Measurements from ENCODE around the gene TRIOBP.

Gene TRIOBP

DNA sequence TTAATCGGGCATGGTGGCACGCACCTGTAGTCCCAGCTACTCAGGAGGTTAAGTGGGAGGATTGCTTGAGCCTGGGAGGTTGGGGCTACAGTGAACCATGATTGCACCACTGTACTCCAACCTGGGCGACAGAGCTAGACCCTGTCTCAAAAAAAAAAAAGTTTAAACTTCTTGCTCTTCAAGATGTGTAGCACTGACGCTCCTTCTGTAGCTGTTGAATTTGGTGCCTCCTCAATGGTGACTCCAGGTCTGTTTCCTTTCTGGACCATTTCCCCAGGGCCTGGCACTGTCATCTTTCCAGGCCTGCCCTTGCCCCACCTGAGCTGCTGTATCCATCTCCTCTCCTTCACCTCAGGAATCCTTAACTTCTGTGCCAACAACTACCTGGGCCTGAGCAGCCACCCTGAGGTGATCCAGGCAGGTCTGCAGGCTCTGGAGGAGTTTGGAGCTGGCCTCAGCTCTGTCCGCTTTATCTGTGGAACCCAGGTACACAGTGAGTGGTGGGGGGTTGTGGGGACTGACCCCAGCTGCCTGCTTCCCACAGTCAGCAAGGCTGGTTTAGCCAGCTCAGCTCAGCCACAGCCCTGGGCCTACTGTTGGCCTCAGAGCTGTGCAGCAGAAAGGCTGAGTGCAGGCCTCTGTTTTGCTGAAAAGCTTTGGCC lies 113.0 kb downstream of the TRIOBP start:
- Histone ChIP-seq H3K36me3 (ENCODE audit: insufficient read depth, low read length) (no peaks in the 10 kb centered on the region), H3K9ac (ENCODE audit: insufficient read length) (no peak overlapping the region), H3K4me3 (no peak overlapping the region), H3K27ac (no peak overlapping the region), H3K9me3 (ENCODE audit: low read depth, low read length) (no peaks in the 10 kb centered on the region)
- no peak for DNase-seq (ENCODE audit: low read depth, low spot score)
- TF ChIP-seq EZH2 (IDR thresholded peaks at IDR 0.05) (no peak), POLR2AphosphoS5 (IDR thresholded peaks at IDR 0.05; ENCODE audit: borderline replicate concordance, low read depth, low read length) (no peak), FOXP2 (optimal IDR thresholded peaks at IDR 0.05; ENCODE audit: control extremely low read depth, extremely low read length, insufficient read depth) (no peak)

DNA sequence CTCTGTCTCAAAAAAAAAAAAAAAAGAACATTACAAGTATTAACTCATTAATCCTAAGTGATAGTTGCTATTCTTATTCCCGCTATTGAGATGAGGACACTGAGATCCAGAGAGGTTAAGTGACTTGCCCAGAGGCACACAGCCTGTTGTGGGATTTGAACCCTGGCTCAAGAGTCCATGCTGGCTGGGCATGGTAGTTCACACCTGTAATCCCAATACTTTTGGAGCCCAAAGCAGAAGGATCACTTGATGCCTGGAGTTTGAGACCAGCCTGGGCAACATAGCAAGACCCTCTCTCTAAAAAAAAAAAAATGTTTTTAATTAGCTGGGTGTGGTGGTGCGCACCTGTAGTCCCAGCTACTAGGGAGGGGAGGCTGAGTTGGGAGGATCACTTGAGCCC lies 115.0 kb downstream of the TRIOBP start:
- Histone ChIP-seq H3K27ac (no peak overlapping the region), H3K4me3 (no peak overlapping the region), H3K9me3 (ENCODE audit: low read depth, low read length) (no peaks in the 10 kb centered on the region), H3K9ac (ENCODE audit: insufficient read length) (no peak overlapping the region), H3K36me3 (ENCODE audit: insufficient read depth, low read length) (no peaks in the 10 kb centered on the region)
- no peak for DNase-seq (ENCODE audit: low read depth, low spot score)
- TF ChIP-seq EZH2 (IDR thresholded peaks at IDR 0.05) (no peak), POLR2AphosphoS5 (IDR thresholded peaks at IDR 0.05; ENCODE audit: borderline replicate concordance, low read depth, low read length) (no peak), FOXP2 (optimal IDR thresholded peaks at IDR 0.05; ENCODE audit: control extremely low read depth, extremely low read length, insufficient read depth) (no peak)

DNA sequence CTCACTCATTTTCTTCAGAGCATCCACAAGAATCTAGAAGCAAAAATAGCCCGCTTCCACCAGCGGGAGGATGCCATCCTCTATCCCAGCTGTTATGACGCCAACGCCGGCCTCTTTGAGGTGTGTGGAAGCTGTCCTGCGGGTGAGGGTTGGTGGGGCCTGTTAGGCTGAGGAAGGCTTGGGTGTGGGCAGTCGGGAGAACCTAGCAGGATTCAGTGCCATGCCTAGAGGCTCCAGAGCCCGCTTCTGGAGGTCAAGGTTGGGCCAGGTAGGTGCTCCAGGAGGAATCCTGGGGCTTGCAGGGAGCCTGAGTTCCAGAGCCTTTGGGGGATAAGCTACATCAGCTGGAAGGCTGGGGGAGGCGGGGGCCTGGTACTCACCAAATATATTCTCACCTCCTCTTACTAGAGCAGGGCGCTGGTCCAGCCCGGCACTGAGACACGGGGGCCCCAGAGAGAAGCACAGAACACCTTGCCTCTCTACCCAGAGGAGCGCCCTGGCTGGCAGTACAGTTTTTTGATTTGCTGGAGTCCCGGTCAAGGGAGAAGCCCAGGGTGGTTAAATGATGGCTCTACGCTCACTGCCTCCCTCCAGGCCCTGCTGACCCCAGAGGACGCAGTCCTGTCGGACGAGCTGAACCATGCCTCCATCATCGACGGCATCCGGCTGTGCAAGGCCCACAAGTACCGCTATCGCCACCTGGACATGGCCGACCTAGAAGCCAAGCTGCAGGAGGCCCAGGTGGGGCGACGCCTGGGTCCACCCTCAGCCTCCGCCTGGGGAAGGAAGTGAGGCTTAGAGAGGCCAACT lies 116.2 kb downstream of the TRIOBP start:
- H3K36me3 ChIP-seq (ENCODE audit: insufficient read depth, low read length): no peaks in the 10 kb centered on the region
- TF ChIP-seq POLR2AphosphoS5 (IDR thresholded peaks at IDR 0.05; ENCODE audit: borderline replicate concordance, low read depth, low read length): no peak
- TF ChIP-seq EZH2 (IDR thresholded peaks at IDR 0.05): no peak
- no peak for TF ChIP-seq FOXP2 (optimal IDR thresholded peaks at IDR 0.05; ENCODE audit: control extremely low read depth, extremely low read length, insufficient read depth)
- no peak overlapping the region for H3K27ac ChIP-seq
- no peaks in the 10 kb centered on the region for H3K9me3 ChIP-seq (ENCODE audit: low read depth, low read length)
- H3K4me3 ChIP-seq: no peak overlapping the region
- DNase-seq (ENCODE audit: low read depth, low spot score): no peak
- no peak overlapping the region for H3K9ac ChIP-seq (ENCODE audit: insufficient read length)

DNA sequence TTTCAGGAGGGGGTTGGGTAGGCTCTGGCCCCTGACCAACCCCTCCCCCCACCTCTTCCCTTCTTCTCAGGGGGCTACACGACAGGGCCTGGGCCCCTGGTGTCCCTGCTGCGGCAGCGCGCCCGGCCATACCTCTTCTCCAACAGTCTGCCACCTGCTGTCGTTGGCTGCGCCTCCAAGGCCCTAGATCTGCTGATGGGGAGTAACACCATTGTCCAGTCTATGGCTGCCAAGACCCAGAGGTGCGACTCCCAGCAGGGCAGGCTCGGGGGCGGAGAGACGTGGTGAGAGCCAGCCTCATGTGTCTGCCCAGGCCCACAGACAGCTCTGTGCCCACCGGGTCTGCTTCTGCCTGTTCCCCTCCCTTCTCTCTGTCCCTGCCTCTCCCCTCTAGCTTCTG lies 118.7 kb downstream of the TRIOBP start:
- no peaks in the 10 kb centered on the region for H3K9me3 ChIP-seq (ENCODE audit: low read depth, low read length)
- TF ChIP-seq POLR2AphosphoS5 (IDR thresholded peaks at IDR 0.05; ENCODE audit: borderline replicate concordance, low read depth, low read length): no peak
- H3K9ac ChIP-seq (ENCODE audit: insufficient read length): no peak overlapping the region
- no peaks in the 10 kb centered on the region for H3K36me3 ChIP-seq (ENCODE audit: insufficient read depth, low read length)
- no peak overlapping the region for H3K27ac ChIP-seq
- DNase-seq (ENCODE audit: low read depth, low spot score): no peak
- H3K4me3 ChIP-seq: no peak overlapping the region

DNA sequence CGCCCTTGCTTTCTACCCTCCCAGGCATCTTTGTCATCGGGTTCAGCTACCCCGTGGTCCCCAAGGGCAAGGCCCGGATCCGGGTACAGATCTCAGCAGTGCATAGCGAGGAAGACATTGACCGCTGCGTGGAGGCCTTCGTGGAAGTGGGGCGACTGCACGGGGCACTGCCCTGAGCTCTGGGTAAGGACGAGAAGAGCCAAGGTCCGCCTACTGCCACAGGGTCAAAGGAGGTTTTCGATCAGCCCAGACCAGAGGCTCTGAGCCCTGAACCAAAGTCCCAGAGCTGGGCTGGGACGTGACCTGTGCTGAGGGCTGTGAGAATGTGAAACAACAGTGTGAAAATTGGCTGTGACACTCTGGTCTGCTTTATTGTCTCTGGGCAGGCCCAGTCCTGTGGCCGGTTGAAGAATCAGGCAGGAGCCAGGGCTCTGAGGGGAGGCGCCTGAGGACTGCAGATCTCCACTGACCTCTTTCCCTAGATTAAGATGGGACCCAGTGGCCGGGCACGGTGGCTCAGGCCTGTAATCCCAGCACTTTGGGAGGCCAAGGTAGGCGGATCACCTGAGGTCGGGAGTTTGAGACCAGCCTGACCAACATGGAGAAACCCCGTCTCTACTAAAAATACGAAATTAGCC lies 119.8 kb downstream of the TRIOBP start:
- H3K4me3 ChIP-seq: no peak overlapping the region
- TF ChIP-seq FOXP2 (optimal IDR thresholded peaks at IDR 0.05; ENCODE audit: control extremely low read depth, extremely low read length, insufficient read depth): no peak
- no peak for TF ChIP-seq EZH2 (IDR thresholded peaks at IDR 0.05)
- TF ChIP-seq POLR2AphosphoS5 (IDR thresholded peaks at IDR 0.05; ENCODE audit: borderline replicate concordance, low read depth, low read length): no peak
- no peak overlapping the region for H3K27ac ChIP-seq
- DNase-seq (ENCODE audit: low read depth, low spot score): no peak
- H3K9me3 ChIP-seq (ENCODE audit: low read depth, low read length): no peaks in the 10 kb centered on the region
- H3K9ac ChIP-seq (ENCODE audit: insufficient read length): no peak overlapping the region
- no peaks in the 10 kb centered on the region for H3K36me3 ChIP-seq (ENCODE audit: insufficient read depth, low read length)

DNA sequence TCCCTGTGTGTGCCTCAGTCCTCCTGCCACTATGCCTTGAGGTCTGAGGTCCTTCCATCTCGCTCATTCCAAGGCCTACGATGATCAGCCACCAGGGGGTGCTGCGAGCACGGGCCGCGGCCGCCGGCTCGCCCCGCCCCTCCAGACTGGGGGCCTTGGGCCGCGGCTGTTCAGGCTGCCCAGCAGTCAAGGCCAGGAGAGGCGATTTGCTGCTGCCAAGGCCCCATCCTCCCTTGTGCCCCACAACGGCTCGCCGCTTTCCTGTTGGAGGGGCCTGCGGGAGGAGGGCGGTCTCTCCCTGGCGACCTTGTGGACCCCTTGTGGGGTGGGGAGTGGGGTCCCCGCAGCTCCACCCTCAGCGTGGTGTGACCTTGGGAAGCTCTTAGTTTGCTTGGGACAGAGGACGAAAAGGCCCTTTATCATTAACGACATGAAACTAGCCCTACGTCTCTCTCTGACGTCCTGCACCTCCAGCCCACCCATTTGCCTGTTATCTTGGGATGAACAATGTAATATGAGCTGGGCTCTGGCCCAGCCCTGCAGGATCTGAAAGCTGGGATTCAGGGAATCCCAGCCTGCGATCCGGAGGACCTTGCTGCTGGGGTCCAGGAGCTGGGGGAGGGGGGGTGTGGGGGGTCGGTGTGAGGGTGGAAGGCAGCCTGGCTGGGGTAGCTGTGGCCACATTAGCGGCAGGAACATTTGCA lies 121.0 kb downstream of the TRIOBP start:
- Histone ChIP-seq H3K36me3 (ENCODE audit: insufficient read depth, low read length) (no peaks in the 10 kb centered on the region), H3K27ac (no peak overlapping the region), H3K4me3 (peak overlapping the region; percentile 62), H3K9ac (ENCODE audit: insufficient read length) (peak overlapping the region; percentile 61), H3K9me3 (ENCODE audit: low read depth, low read length) (no peaks in the 10 kb centered on the region)
- no peak for DNase-seq (ENCODE audit: low read depth, low spot score)
- no peak for TF ChIP-seq EZH2 (IDR thresholded peaks at IDR 0.05)
- no peak for TF ChIP-seq FOXP2 (optimal IDR thresholded peaks at IDR 0.05; ENCODE audit: control extremely low read depth, extremely low read length, insufficient read depth)
- no peak for TF ChIP-seq POLR2AphosphoS5 (IDR thresholded peaks at IDR 0.05; ENCODE audit: borderline replicate concordance, low read depth, low read length)

DNA sequence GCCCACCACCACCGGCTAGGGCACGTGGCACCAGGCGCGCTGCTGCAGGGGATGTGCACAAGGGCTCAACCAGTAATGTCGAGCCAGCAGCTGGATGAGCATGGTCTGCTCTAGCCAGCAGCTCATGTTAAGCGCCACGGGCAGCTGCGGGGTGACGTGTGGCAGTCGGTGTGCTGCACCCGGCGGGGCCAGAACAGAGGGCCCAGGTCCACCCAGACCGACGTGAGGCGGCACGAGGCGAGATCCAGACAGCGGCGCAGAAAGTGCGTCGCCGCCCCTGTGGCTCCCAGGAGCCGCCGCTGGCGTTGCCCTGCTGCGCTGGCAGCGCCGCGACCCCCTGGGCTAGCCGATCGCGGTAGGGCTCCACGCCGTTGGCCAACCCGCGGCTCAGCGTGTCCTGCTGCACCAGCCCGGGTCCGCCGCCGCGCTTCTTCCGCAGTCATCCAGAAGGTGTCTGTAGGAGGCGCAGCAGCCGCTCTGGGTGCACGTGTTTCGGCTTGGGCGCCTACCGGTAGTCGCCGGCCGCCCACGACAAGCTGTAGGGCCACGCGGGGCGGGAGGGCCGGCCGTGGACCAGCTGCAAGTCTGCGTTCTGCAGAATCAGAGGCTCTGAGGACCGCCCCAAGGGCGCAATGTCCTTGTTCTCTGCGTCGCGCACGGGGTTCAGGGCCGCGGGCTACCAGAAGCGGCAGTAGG lies 121.7 kb downstream of the TRIOBP start:
- DNase-seq (ENCODE audit: low read depth, low spot score): no peak
- TF ChIP-seq FOXP2 (optimal IDR thresholded peaks at IDR 0.05; ENCODE audit: control extremely low read depth, extremely low read length, insufficient read depth) (no peak), EZH2 (IDR thresholded peaks at IDR 0.05) (no peak), POLR2AphosphoS5 (IDR thresholded peaks at IDR 0.05; ENCODE audit: borderline replicate concordance, low read depth, low read length) (no peak)
- H3K9me3 ChIP-seq (ENCODE audit: low read depth, low read length): no peaks in the 10 kb centered on the region
- H3K4me3 ChIP-seq: no peak overlapping the region
- no peak overlapping the region for H3K27ac ChIP-seq
- H3K36me3 ChIP-seq (ENCODE audit: insufficient read depth, low read length): no peaks in the 10 kb centered on the region
- no peak overlapping the region for H3K9ac ChIP-seq (ENCODE audit: insufficient read length)

DNA sequence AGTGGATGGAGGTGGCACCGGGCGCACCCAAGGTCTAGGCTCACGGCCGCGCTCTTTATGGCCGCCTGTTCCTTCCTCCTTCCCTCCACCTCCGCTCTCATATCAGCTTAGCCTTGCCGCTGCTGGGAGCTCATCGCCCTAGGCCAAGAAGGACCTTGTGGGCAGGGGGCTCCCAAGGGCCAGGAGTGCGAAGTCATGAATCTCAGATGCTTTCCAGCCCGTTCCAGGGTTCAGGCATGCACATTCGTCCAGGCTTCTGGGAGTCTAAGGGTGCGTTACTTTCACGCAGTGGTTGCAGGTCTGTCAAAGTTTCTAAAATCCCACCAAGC lies 122.2 kb downstream of the TRIOBP start:
- H3K4me3 ChIP-seq: no peak overlapping the region
- TF ChIP-seq POLR2AphosphoS5 (IDR thresholded peaks at IDR 0.05; ENCODE audit: borderline replicate concordance, low read depth, low read length) (no peak), FOXP2 (optimal IDR thresholded peaks at IDR 0.05; ENCODE audit: control extremely low read depth, extremely low read length, insufficient read depth) (no peak), EZH2 (IDR thresholded peaks at IDR 0.05) (no peak)
- H3K9ac ChIP-seq (ENCODE audit: insufficient read length): no peak overlapping the region

More for the DNA sequence above, 122.2 kb downstream of the TRIOBP start:
- no peaks in the 10 kb centered on the region for H3K9me3 ChIP-seq (ENCODE audit: low read depth, low read length)
- DNase-seq (ENCODE audit: low read depth, low spot score): no peak
- H3K36me3 ChIP-seq (ENCODE audit: insufficient read depth, low read length): no peaks in the 10 kb centered on the region
- no peak overlapping the region for H3K27ac ChIP-seq

All from SK-N-MC (cell line).